Left lung (tissue), 10 donors: ENCODE measurements around the gene SDK1. TPM values are rescaled to one million over a fixed set of nuclear protein-coding genes. Genes with fewer than 3 reads are reported as not detected.

Source experiments
- ATAC-seq: fragments of 200-7000 bp; cut with Tn5 transposase; one replicate; pipeline ENCODE4 v1.9.1; 2020; ENCODE audit warnings: moderate library complexity
- DNase-seq, 4 donors: peaks; one replicate each; pipeline ENCODE4 v3.0.0-alpha.2; 2013 to 2020
- H3K27ac ChIP-seq, 2 donors: fragments of 200-600 bp; sonication (generic) in 1 of 2; one replicate each; pipeline versions ENCODE4 v1.5.0 to v1.8.0; 2020 to 2021
- H3K27me3 ChIP-seq, 2 donors: fragments of 200-600 bp; sonication (generic) in 1 of 2; one replicate each; pipeline versions ENCODE4 v1.5.0 to v1.8.0; 2020 to 2021
- H3K36me3 ChIP-seq, 2 donors: fragments of 200-600 bp; sonication (generic) in 1 of 2; one replicate each; pipeline versions ENCODE4 v1.5.0 to v1.8.0; 2020 to 2021
- H3K4me1 ChIP-seq, 2 donors: fragments of 200-600 bp; one replicate each; pipeline ENCODE4 v1.8.0; 2021
- H3K4me3 ChIP-seq, 2 donors: fragments of 200-600 bp; sonication (generic) in 1 of 2; one replicate each; pipeline versions ENCODE4 v1.5.0 to v1.8.0; 2020 to 2021; ENCODE audit warnings: mild to moderate bottlenecking in 1 of 2
- H3K9me3 ChIP-seq, 2 donors: fragments of 200-600 bp; sonication (generic) in 1 of 2; one replicate each; pipeline versions ENCODE4 v1.5.0 to v1.8.0; 2020 to 2021
- CTCF ChIP-seq, 2 donors: fragments of 200-600 bp; sonication (generic) in 1 of 2; IDR thresholded peaks; one replicate each; pipeline versions ENCODE4 v1.5.0 to v1.8.0; 2021; ENCODE audit warnings: antibody characterized with exemption in 2 of 2
- intact Hi-C, 2 donors: fragments of 100-400 bp; cut with DNase I; formaldehyde crosslinking; loops; one replicate each; pipeline versions ENCODE4 v1.11.2 to v1.14.2; 2022
- polyA plus RNA-seq, 6 donors: library from polyadenylated mRNA; unstranded; fragments of 120-200 nt; gene quantifications; one replicate each; pipeline ENCODE4 v1.2.1, GENCODE V29; 2013; ENCODE audit not compliant: insufficient read length in 6 of 6
- total RNA-seq, 2 donors: library from RNA; stranded (reverse); fragmentation: NEBNext Ultra II Directional; extraction: Animal tissue kit (Norgen Biotek cat#: 25700); gene quantifications; one replicate each; pipeline ENCODE4 v1.2.1, GENCODE V29; 2021
- donor health status: DM: no; HTN: yes; CAD: no.
- donor health status: DM: no; HTN: no; CAD: no.

The SDK1 gene
- total and polyA plus RNA-seq, 8 donors: 5.5 to 17.6 (median 13.0) TPM

- ATAC-seq (no peak), DNase-seq (peak in 1 of 4 donors; percentile 63)
- H3K9me3 ChIP-seq: no peaks in the 10 kb centered on the region
- H3K36me3 ChIP-seq: no peaks in the 10 kb centered on the region
- H3K27ac ChIP-seq: no peak overlapping the region
- H3K4me1 ChIP-seq: no peaks in the 10 kb centered on the region
- intact Hi-C loops: no loop called here
- no peak for TF ChIP-seq CTCF (IDR thresholded peaks at IDR 0.05)
- H3K27me3 ChIP-seq: no peaks in the 10 kb centered on the region
- H3K4me3 ChIP-seq: no peak overlapping the region
These were observed 890.5 kb downstream of the SDK1 start for GRCh38 chr7:4191525-4191924.

GRCh38 chr7:4195660-4196059 lies 894.6 kb downstream of the SDK1 start:
- H3K4me1 ChIP-seq: no peaks in the 10 kb centered on the region
- no peaks in the 10 kb centered on the region for H3K27me3 ChIP-seq
- peaks cover 0 to 4% of the 10 kb centered on the region in 2 donors for H3K9me3 ChIP-seq
- DNase-seq (peak in 1 of 4 donors; percentile 51), ATAC-seq (no peak)
- intact Hi-C loops: no loop called here
- H3K4me3 ChIP-seq: no peak overlapping the region
- no peaks in the 10 kb centered on the region for H3K36me3 ChIP-seq
- no peak overlapping the region for H3K27ac ChIP-seq
- no peak for TF ChIP-seq CTCF (IDR thresholded peaks at IDR 0.05)

DNA sequence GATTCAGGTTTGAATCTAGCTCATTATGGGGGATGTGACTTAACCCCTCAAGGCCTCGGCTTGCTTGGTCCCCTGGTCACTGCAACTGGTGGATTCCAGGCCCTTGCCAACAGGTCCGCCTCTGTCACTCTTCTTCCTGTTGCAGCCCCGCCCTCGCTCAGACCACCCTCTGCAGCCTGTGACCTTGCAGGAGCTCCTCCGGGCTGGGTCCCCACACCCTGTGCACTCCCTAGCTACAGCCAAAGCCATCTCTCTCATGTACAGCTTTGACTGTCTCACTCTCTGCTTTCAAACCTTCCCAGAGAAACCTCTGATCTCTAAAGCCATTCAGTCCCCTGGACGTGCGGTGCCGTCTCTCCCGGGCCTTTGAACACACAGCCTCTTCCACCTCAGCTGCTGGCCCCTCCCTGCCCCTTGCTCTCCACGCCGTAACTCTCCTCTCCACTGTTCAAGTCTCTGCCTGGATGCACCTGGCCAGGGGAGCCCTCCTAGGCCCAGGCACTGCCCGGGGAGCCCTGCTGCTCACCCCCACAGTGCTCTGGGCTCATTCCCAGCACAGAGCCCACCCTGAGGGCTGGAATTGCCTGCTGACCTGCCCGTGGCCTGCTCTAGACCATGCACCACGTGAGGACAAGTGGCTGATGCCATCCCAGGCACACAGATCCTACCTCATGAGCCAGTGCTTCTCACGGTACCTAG lies 895.2 kb downstream of the SDK1 start:
- TF ChIP-seq CTCF (IDR thresholded peaks at IDR 0.05): no peak
- Histone ChIP-seq H3K36me3 (no peaks in the 10 kb centered on the region), H3K4me1 (no peaks in the 10 kb centered on the region), H3K27me3 (no peaks in the 10 kb centered on the region), H3K4me3 (no peak overlapping the region), H3K9me3 (peaks cover 0 to 4% of the 10 kb centered on the region in 2 donors), H3K27ac (no peak overlapping the region)
- intact Hi-C loops: no loop called here
- DNase-seq (peak in 1 of 4 donors; percentile 43), ATAC-seq (no peak)

DNA sequence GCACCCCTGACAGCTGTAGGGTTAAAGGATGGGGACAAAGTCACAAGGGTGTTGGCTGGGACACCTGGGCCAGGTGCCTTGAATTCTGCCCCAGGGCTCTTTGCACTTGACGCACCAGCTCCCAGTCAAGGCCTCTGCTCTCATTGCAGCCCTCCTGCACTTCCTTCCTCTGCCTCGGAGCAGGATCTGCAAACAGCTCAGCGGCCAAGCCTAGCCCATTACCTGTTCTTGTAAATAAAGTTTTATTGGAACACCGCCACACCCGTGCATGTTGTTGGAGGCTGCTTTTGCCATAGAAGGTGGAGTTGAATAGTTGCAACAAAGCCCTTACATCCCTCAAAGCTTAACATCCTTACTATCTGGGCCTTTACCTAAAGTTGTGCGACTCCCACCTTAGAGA lies 897.2 kb downstream of the SDK1 start:
- H3K4me3 ChIP-seq: no peak overlapping the region
- DNase-seq: peak in 1 of 4 donors; percentile 34
- no peak overlapping the region for H3K27ac ChIP-seq
- H3K9me3 ChIP-seq: peaks cover 0 to 4% of the 10 kb centered on the region in 2 donors
- no peak for TF ChIP-seq CTCF (IDR thresholded peaks at IDR 0.05)
- intact Hi-C loops: no loop called here
- no peaks in the 10 kb centered on the region for H3K36me3 ChIP-seq
- H3K27me3 ChIP-seq: no peaks in the 10 kb centered on the region
- ATAC-seq: no peak
- no peaks in the 10 kb centered on the region for H3K4me1 ChIP-seq

DNA sequence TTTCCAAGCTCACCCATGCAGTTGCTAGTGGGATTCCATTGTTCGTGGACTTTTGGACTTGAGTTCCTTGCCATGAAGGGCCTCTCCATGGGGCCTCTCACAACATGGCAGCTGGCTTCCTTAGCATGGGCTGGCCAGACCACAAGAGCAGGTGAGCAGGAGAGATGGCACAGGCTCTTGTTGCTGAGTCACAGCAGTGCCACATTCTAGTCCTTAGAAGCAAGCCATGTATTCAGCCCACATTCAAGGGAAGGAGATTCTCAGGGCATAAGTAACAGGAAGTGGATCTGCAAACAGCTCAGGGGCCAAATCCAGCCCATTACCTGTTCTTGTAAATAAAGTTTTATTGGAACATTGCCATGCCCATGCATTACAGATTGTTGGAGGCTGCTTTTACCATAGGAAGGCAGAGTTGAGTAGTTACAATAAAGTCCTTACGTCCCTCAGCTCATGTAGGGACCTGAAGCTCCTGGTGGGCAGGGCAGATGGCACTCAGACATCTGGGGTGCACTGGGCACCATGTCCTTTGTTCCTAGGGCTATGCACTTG lies 899.6 kb downstream of the SDK1 start:
- H3K27ac ChIP-seq: no peak overlapping the region
- DNase-seq: peak in 1 of 4 donors; percentile 14
- peaks cover 0 to 4% of the 10 kb centered on the region in 2 donors for H3K9me3 ChIP-seq
- no peak overlapping the region for H3K4me3 ChIP-seq
- H3K27me3 ChIP-seq: no peaks in the 10 kb centered on the region
- ATAC-seq: no peak
- intact Hi-C loops: no loop called here
- no peaks in the 10 kb centered on the region for H3K36me3 ChIP-seq
- no peak for TF ChIP-seq CTCF (IDR thresholded peaks at IDR 0.05)
- H3K4me1 ChIP-seq: no peaks in the 10 kb centered on the region
